ENCODE measurements around the gene QRSL1. TPM values are rescaled to one million over a fixed set of nuclear protein-coding genes. Genes with fewer than 3 reads are reported as not detected.
"Not testable (repeated sequence)": the region's sequence is repeated elsewhere in the genome, so short reads cannot be mapped to it uniquely, and the experiment has no call there.

Gene QRSL1
- total RNA-seq, 1 donor from 2014 or later, result 11.0 TPM

GRCh38 chr6:106626485-106626884 lies 2.9 kb upstream of the QRSL1 start:
- DNase-seq, result no peak

- DNase-seq, result not testable (repeated sequence)
Observed at GRCh38 chr6:106627760-106628159, 1.6 kb upstream of the QRSL1 start.

- DNase-seq, result no peak
Observed at GRCh38 chr6:106628658-106629102, 698 bp upstream of the QRSL1 start.

GRCh38 chr6:106629859-106630163 lies 433 bp downstream of the QRSL1 start:
- no peak for DNase-seq

GRCh38 chr6:106630366-106630765 lies 988 bp downstream of the QRSL1 start:
- no peak for DNase-seq

GRCh38 chr6:106631346-106631745 lies 2.0 kb downstream of the QRSL1 start:
- DNase-seq, result no peak

- no peak for DNase-seq
Observed at GRCh38 chr6:106634565-106634964, 5.2 kb downstream of the QRSL1 start.

GRCh38 chr6:106637051-106637716 lies 7.8 kb downstream of the QRSL1 start:
- no peak for DNase-seq

- no peak for DNase-seq
Observed at GRCh38 chr6:106637717-106638341, 8.5 kb downstream of the QRSL1 start.

GRCh38 chr6:106639812-106640211 lies 10.4 kb downstream of the QRSL1 start:
- no peak for DNase-seq

GRCh38 chr6:106642476-106642875 lies 13.1 kb downstream of the QRSL1 start:
- DNase-seq, result no peak

GRCh38 chr6:106643061-106643460 lies 13.7 kb downstream of the QRSL1 start:
- no peak for DNase-seq

GRCh38 chr6:106648651-106649308 lies 19.4 kb downstream of the QRSL1 start:
- no peak for DNase-seq

GRCh38 chr6:106658469-106658868 lies 29.1 kb downstream of the QRSL1 start:
- DNase-seq, result no peak

GRCh38 chr6:106659859-106660258 lies 30.5 kb downstream of the QRSL1 start:
- no peak for DNase-seq

- no peak for DNase-seq
Observed at GRCh38 chr6:106662458-106662857, 33.1 kb downstream of the QRSL1 start.

- no peak for DNase-seq
Observed at GRCh38 chr6:106666282-106667021, 37.1 kb downstream of the QRSL1 start.

- no peak for DNase-seq
Observed at GRCh38 chr6:106667022-106667402, 37.6 kb downstream of the QRSL1 start.

- no peak for DNase-seq
Observed at GRCh38 chr6:106670236-106670635, 40.9 kb downstream of the QRSL1 start.

- no peak for DNase-seq
Observed at GRCh38 chr6:106671651-106672050, 42.3 kb downstream of the QRSL1 start.

- no peak for DNase-seq
Observed at GRCh38 chr6:106674541-106675229, 45.3 kb downstream of the QRSL1 start.

- no peak for DNase-seq
Observed at GRCh38 chr6:106677282-106677681, 47.9 kb downstream of the QRSL1 start.

- DNase-seq, result no peak
Observed at GRCh38 chr6:106684011-106684410, 54.6 kb downstream of the QRSL1 start.

Measured in skin of body (tissue), 2 donors.